ENCODE measurements around the gene PHC2.
A peak's percentile ranks its signal among the peaks of the same experiment; 100 is the strongest.

Gene PHC2

DNA sequence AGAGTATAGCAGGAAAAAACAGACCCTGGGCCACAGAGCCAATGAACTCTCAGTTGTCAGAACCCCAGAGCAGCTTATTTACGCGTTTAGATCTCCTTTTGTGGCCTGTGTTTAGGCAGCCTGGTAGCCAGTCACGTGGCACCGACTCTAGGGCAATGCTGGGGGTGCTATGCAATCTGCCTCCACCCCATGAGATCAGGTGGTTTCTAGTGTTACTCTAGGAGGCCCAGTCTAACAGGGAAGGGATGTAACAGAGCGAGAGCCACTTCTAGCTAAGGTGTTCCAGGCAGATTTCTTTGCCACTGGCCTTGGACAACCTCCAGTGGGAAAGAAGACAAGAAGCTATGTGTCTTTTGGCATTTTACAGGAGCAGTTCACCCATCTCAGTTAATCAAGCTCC, 98.0 kb downstream of the PHC2 start:
- peaks cover 60 to 63% of the 10 kb centered on the region in 2 donors for H3K36me3 ChIP-seq (ENCODE audit: control insufficient read depth in 1 of 2, insufficient read depth in 2 of 2, low read length in 2 of 2)
- H3K4me3 ChIP-seq (ENCODE audit: low read depth in 1 of 2, low read length in 2 of 2), result no peak overlapping the region
- no peaks in the 10 kb centered on the region for H3K27me3 ChIP-seq (ENCODE audit: low read depth, low read length)
- no peak overlapping the region for H3K27ac ChIP-seq (ENCODE audit: low read length)
- H3K4me1 ChIP-seq (ENCODE audit: control insufficient read depth in 1 of 2, insufficient read depth in 2 of 2, low read length in 2 of 2), result peaks cover 19 to 59% of the 10 kb centered on the region in 2 donors
- H3K9me3 ChIP-seq (ENCODE audit: control insufficient read depth in 1 of 2, low read length in 2 of 2), result no peaks in the 10 kb centered on the region

DNA sequence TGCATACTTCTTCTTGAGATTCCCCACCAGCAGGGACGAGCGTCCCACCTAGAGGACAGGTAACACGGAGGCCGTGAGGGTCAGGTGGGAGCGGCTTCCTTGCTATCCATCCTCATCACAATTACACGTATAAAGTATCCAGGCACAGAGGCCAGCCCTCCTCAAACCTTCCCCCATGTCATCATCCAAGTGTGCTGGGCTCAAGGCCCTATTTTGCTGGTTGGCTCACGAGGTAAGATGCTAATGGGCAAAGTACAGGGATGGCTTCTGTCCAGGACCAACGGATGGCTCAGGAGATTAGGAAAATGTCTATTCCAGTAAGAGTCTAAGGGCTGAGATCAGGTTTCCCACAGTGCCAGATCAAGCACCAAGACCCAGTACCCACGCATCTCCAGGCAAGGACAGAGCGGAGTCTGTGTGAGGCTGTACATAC, 98.5 kb downstream of the PHC2 start:
- no peaks in the 10 kb centered on the region for H3K9me3 ChIP-seq (ENCODE audit: control insufficient read depth in 1 of 2, low read length in 2 of 2)
- no peak overlapping the region for H3K4me3 ChIP-seq (ENCODE audit: low read depth in 1 of 2, low read length in 2 of 2)
- H3K27me3 ChIP-seq (ENCODE audit: low read depth, low read length), result no peaks in the 10 kb centered on the region
- H3K4me1 ChIP-seq (ENCODE audit: control insufficient read depth in 1 of 2, insufficient read depth in 2 of 2, low read length in 2 of 2), result peaks cover 19 to 64% of the 10 kb centered on the region in 2 donors
- no peak overlapping the region for H3K27ac ChIP-seq (ENCODE audit: low read length)
- H3K36me3 ChIP-seq (ENCODE audit: control insufficient read depth in 1 of 2, insufficient read depth in 2 of 2, low read length in 2 of 2), result peaks cover 65 to 68% of the 10 kb centered on the region in 2 donors

DNA sequence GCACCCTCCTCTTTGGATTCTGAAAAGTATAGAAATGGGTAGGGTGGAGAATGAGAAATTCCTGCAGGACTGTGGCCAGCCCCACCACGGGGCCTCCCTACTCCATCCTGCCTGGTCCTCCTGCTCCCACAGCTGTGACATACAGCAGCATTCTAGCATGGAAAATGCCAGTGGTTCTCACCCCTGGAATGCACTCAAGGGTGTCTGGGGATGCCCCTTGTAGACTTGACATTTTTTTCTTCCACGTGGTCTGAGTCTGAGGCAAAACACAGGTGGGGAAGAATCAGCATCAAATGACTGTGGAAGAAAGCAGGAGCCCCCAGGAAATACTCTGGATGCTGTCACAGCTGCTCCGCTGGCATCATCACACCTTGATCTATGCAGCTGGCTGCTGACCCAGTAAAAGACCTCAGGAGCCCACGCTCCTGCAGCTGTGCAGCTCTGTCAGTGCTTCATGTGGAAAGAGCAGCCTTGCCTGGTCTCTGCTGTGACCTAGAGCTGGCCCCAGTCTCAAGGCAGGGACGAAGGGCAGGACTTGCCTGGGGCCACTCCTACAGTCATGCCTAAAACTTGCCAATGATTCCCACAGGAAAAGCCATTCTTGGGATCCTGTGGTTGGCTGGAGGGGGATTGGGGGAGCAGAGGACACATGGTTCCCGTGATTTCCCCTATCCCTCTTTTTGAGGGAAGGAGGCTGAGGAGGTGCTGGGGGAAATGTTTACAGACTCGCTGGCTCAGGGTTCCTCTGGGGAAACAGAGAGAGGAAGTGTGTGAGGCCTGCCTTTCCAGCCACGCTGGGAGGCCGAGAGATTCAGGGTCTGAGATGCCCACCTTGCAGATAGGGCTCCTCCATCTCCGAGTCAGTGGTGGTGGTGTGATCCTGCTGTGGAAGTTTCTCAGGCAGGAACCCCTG, 99.2 kb downstream of the PHC2 start:
- peaks cover 70 to 74% of the 10 kb centered on the region in 2 donors for H3K36me3 ChIP-seq (ENCODE audit: control insufficient read depth in 1 of 2, insufficient read depth in 2 of 2, low read length in 2 of 2)
- H3K27ac ChIP-seq (ENCODE audit: low read length), result no peak overlapping the region
- H3K4me1 ChIP-seq (ENCODE audit: control insufficient read depth in 1 of 2, insufficient read depth in 2 of 2, low read length in 2 of 2), result peaks cover 19 to 67% of the 10 kb centered on the region in 2 donors
- H3K27me3 ChIP-seq (ENCODE audit: low read depth, low read length), result no peaks in the 10 kb centered on the region
- no peaks in the 10 kb centered on the region for H3K9me3 ChIP-seq (ENCODE audit: control insufficient read depth in 1 of 2, low read length in 2 of 2)
- no peak overlapping the region for H3K4me3 ChIP-seq (ENCODE audit: low read depth in 1 of 2, low read length in 2 of 2)

DNA sequence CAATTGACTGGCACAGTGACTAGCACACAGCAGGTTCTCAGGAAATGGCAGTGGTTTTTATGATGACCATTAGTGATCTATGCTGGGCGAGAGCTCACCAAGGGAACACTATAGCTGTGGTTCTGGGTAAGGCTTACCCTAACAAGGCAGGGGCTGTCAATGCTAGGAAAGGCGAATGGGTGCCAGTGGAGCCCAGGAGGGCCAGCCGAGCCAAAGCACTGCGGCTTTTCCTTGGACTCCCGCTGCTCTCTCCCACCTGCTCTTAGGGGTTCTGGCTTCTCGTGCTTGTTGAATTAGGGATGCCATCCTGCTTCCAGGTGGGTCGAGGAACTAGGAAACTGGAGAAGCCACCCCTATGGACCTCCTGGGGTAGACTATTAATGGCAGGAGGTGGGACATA, 100.0 kb downstream of the PHC2 start:
- no peak overlapping the region for H3K27ac ChIP-seq (ENCODE audit: low read length)
- no peaks in the 10 kb centered on the region for H3K27me3 ChIP-seq (ENCODE audit: low read depth, low read length)
- H3K9me3 ChIP-seq (ENCODE audit: control insufficient read depth in 1 of 2, low read length in 2 of 2), result no peaks in the 10 kb centered on the region
- H3K4me1 ChIP-seq (ENCODE audit: control insufficient read depth in 1 of 2, insufficient read depth in 2 of 2, low read length in 2 of 2), result peaks cover 19 to 63% of the 10 kb centered on the region in 2 donors
- peaks cover 76 to 81% of the 10 kb centered on the region in 2 donors for H3K36me3 ChIP-seq (ENCODE audit: control insufficient read depth in 1 of 2, insufficient read depth in 2 of 2, low read length in 2 of 2)
- no peak overlapping the region for H3K4me3 ChIP-seq (ENCODE audit: low read depth in 1 of 2, low read length in 2 of 2)

DNA sequence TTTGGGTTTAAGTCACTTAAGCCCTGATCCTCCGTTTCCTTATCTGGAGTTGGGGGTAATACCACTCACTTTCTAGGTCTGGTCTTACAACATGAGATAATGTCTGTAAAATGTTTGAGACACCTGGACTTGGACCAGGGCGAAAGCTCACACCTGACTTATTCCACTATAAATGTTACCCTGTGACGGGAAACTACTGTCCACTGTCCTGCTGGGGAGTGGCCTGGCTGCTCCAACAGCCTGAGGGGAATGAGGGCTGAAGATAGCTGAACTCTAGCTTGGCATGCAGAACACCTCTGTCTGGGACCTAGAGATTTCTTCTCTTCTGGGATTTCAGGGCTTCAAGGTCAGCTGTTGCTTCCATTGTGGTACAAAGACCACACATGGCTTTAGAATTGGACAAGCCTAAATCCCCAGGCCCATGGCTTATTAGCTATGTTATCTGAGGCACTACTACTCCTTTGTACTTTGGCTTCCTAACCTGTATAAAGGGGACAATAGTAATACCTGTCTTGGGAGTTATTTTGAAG, 100.5 kb downstream of the PHC2 start:
- no peaks in the 10 kb centered on the region for H3K9me3 ChIP-seq (ENCODE audit: control insufficient read depth in 1 of 2, low read length in 2 of 2)
- H3K4me3 ChIP-seq (ENCODE audit: low read depth in 1 of 2, low read length in 2 of 2), result no peak overlapping the region
- peaks cover 81 to 86% of the 10 kb centered on the region in 2 donors for H3K36me3 ChIP-seq (ENCODE audit: control insufficient read depth in 1 of 2, insufficient read depth in 2 of 2, low read length in 2 of 2)
- H3K27ac ChIP-seq (ENCODE audit: low read length), result no peak overlapping the region
- no peaks in the 10 kb centered on the region for H3K27me3 ChIP-seq (ENCODE audit: low read depth, low read length)
- H3K4me1 ChIP-seq (ENCODE audit: control insufficient read depth in 1 of 2, insufficient read depth in 2 of 2, low read length in 2 of 2), result peaks cover 19 to 62% of the 10 kb centered on the region in 2 donors

DNA sequence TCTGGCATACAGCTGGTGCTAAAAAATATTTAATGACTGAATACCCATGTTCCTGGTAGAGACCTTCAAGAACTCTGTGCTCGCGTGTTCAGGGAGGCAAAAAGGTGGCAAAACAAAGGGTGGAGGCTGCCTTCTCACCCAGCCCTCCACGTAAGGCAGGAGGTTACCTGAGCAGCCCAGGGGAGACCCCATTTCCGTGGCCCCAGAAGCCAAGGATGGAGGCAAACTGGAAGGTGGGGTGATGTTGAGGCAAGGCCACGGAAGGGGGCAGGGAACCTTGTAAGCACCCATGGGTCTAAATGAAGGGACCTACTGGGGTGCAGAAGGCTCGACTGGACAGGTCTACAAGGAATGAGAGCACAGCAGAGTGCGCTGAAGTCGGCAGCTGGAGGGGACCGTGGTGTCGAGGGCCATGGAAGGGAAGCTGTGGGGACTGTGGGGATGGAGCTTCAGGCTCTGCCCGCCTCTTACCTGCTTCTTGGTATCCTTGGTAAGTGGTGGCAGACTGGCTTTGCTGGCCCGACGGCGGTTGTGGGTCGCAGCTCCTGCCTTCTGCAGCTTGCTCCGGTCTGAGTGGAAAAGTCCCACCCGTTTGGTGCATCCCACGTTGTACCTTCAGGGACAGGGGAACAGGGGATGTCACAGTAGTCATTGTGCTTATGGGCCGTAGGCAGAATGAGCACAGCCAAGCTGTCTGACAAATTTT, 101.1 kb downstream of the PHC2 start:
- peaks cover 16 to 62% of the 10 kb centered on the region in 2 donors for H3K4me1 ChIP-seq (ENCODE audit: control insufficient read depth in 1 of 2, insufficient read depth in 2 of 2, low read length in 2 of 2)
- peaks cover 86 to 88% of the 10 kb centered on the region in 2 donors for H3K36me3 ChIP-seq (ENCODE audit: control insufficient read depth in 1 of 2, insufficient read depth in 2 of 2, low read length in 2 of 2)
- H3K27ac ChIP-seq (ENCODE audit: low read length), result no peak overlapping the region
- H3K4me3 ChIP-seq (ENCODE audit: low read depth in 1 of 2, low read length in 2 of 2), result no peak overlapping the region
- no peaks in the 10 kb centered on the region for H3K9me3 ChIP-seq (ENCODE audit: control insufficient read depth in 1 of 2, low read length in 2 of 2)
- no peaks in the 10 kb centered on the region for H3K27me3 ChIP-seq (ENCODE audit: low read depth, low read length)

DNA sequence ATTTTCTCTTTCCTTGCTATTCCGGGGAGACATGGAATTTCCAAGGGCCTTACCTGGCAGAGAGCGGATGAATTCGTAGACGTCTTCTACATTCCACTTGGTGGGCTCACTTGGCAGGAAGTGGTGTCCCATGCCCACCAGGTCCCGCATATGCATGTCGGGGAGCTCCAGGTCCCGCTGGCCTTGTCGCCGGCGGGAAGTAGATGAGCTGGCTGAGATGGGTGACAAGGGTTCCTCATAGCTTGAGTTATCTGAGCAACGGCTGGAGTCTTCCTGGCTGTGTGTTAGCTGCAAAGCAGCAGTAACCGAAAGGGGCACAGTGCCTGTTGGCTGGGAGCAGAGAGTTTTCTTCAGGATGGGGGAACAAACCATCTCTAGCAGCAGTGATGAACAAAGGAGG, 102.1 kb downstream of the PHC2 start:
- Histone ChIP-seq H3K9me3 (ENCODE audit: control insufficient read depth in 1 of 2, low read length in 2 of 2) (no peaks in the 10 kb centered on the region), H3K4me1 (ENCODE audit: control insufficient read depth in 1 of 2, insufficient read depth in 2 of 2, low read length in 2 of 2) (peaks cover 11 to 62% of the 10 kb centered on the region in 2 donors), H3K27me3 (ENCODE audit: low read depth, low read length) (no peaks in the 10 kb centered on the region), H3K4me3 (ENCODE audit: low read depth in 1 of 2, low read length in 2 of 2) (no peak overlapping the region), H3K36me3 (ENCODE audit: control insufficient read depth in 1 of 2, insufficient read depth in 2 of 2, low read length in 2 of 2) (peaks cover 91 to 93% of the 10 kb centered on the region in 2 donors), H3K27ac (ENCODE audit: low read length) (no peak overlapping the region)

DNA sequence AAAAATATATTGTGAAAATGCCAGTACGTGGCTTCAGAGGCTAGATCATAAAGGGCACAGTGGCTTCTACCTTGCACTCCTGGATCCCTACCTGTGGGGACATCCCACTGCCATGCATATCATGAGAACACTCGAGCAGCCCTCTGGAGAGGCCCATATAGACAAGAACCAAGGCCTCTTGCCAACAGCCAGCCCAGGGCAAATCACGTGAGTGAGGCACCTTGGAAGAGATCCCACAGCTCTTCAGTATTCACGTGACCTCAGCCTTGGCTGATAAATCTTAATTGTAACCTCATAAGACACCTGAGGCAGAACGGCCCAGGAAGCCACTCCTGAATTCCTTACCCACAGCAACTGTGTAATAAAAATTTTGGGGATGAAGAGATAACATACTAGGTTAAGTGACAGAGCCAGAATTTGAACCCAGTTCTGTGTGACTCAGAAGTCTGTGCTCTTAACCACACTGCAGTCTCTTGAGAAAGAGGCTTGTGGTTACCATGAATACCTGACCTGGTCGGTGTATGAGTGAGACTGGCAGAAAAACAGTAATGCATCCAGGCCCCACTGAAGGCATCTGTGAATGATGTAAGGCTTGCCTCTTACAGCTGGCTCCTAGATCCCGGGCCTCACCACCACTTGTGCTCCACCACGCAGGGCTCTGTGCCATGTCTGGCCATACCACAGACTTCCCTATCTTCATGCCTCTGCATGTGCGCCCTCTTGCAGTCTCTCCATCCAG, 103.1 kb downstream of the PHC2 start:
- H3K9me3 ChIP-seq (ENCODE audit: control insufficient read depth in 1 of 2, low read length in 2 of 2), result no peaks in the 10 kb centered on the region
- peaks cover 6 to 52% of the 10 kb centered on the region in 2 donors for H3K4me1 ChIP-seq (ENCODE audit: control insufficient read depth in 1 of 2, insufficient read depth in 2 of 2, low read length in 2 of 2)
- H3K4me3 ChIP-seq (ENCODE audit: low read depth in 1 of 2, low read length in 2 of 2), result no peak overlapping the region
- H3K36me3 ChIP-seq (ENCODE audit: control insufficient read depth in 1 of 2, insufficient read depth in 2 of 2, low read length in 2 of 2), result peaks cover 94 to 96% of the 10 kb centered on the region in 2 donors
- H3K27ac ChIP-seq (ENCODE audit: low read length), result no peak overlapping the region
- H3K27me3 ChIP-seq (ENCODE audit: low read depth, low read length), result no peaks in the 10 kb centered on the region

DNA sequence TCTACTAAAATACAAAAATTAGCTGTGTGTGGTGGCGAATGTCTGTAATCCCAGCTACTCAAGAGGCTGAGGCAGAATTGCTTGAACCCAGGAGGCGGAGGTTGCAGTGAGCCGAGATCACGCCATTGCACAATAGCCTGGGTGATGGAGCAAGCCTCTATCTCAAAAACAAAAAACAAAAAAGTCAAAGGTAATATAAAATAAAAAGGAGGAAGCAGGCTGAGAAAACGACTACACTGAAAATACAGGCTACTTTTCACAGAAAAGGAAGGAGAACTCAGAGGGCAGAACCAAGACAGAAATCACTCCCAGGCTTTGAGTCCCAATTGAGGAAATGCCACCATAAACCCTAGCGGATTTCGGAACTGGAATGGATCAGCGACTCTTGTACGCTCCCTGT, 104.1 kb downstream of the PHC2 start:
- H3K36me3 ChIP-seq (ENCODE audit: control insufficient read depth in 1 of 2, insufficient read depth in 2 of 2, low read length in 2 of 2), result peaks cover 89 to 93% of the 10 kb centered on the region in 2 donors
- no peaks in the 10 kb centered on the region for H3K9me3 ChIP-seq (ENCODE audit: control insufficient read depth in 1 of 2, low read length in 2 of 2)
- H3K27ac ChIP-seq (ENCODE audit: low read length), result peak overlapping the region; percentile 27
- H3K4me3 ChIP-seq (ENCODE audit: low read depth in 1 of 2, low read length in 2 of 2), result no peak overlapping the region
- H3K27me3 ChIP-seq (ENCODE audit: low read depth, low read length), result no peaks in the 10 kb centered on the region
- peaks cover 6 to 42% of the 10 kb centered on the region in 2 donors for H3K4me1 ChIP-seq (ENCODE audit: control insufficient read depth in 1 of 2, insufficient read depth in 2 of 2, low read length in 2 of 2)

DNA sequence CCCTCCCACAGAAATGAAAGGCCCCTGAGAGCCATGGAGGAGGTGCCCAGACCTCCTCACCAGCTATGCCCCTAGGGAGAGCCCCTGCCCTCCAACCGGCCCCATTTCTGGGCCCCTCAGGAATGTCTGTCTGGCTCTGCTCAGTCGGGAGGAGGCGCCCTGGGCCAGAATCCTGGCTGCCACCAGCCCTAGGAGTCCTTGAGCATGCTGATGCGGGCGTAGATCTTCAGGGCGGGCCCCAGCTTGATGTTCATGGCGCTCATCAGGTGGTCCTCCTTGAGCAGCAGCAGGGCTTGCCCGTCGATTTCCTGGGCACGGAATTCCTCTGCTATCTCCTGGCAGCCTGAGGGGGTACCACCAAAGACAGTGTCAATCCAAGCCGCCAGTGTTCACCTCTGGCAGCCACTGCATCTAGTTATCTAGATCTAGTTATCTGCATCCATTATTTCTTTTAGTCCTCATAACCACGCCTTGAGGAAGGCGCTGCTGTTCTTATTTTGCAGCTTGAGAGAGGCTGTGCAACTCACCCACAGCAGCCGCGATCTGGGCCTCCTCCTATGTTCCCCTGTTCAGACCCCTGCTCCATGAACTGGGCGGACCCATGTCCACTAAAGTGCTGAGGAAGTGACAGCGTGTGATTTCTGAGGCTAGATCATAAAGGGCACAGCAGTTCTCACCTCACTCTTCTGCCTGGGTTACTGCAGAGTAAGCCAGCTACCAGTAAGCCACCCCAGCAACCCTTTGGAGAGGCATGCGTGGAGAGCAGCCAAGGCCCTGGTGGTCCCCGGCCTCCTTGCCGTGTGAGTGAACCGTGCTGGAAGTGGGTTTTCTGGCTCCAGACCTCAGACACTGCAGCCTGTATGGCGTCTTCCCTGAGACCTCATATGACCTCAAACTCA, 106.0 kb downstream of the PHC2 start:
- Histone ChIP-seq H3K4me3 (ENCODE audit: low read depth in 1 of 2, low read length in 2 of 2) (no peak overlapping the region), H3K36me3 (ENCODE audit: control insufficient read depth in 1 of 2, insufficient read depth in 2 of 2, low read length in 2 of 2) (peaks cover 70 to 75% of the 10 kb centered on the region in 2 donors), H3K27me3 (ENCODE audit: low read depth, low read length) (no peaks in the 10 kb centered on the region), H3K9me3 (ENCODE audit: control insufficient read depth in 1 of 2, low read length in 2 of 2) (no peaks in the 10 kb centered on the region), H3K27ac (ENCODE audit: low read length) (no peak overlapping the region), H3K4me1 (ENCODE audit: control insufficient read depth in 1 of 2, insufficient read depth in 2 of 2, low read length in 2 of 2) (peaks cover 6 to 36% of the 10 kb centered on the region in 2 donors)
